A549 (cell line): ENCODE measurements around the gene CEP290. TPM values are rescaled to one million over a fixed set of nuclear protein-coding genes. Genes with fewer than 3 reads are reported as not detected.
A peak's percentile ranks its signal among the peaks of the same experiment; 100 is the strongest.

Experiments
- ATAC-seq, 2 experiments: fragments of 200-7000 bp in 1 of 2; fragments of >200 bp in 1 of 2; cut with Nextera tagmentation in 1 of 2; cut with Tn5 transposase in 1 of 2; 3 replicates each; pipeline versions ENCODE4 v1.8.0 to v1.9.1; 2018 to 2020; ENCODE audit warnings: mild to moderate bottlenecking in 1 of 2, moderate library complexity in 1 of 2
- CTCF ChIA-PET: fragments of 300-600 bp; sonication (Branson Sonifier 250); formaldehyde crosslinking; extraction: SDS; loops from one replicate; lab custom pipeline; 2021; ENCODE audit warnings: antibody characterized with exemption, inconsistent platforms; lab: Yijun Ruan, JAX
- POLR2A ChIA-PET: fragments of 350-600 bp; formaldehyde crosslinking; extraction: SDS; loops from one replicate; lab custom pipeline; 2021; ENCODE audit warnings: antibody characterized with exemption, inconsistent platforms; lab: Yijun Ruan, JAX
- DNase-seq, 2 experiments: peaks; one replicate each; pipeline versions ENCODE4 v3.0.0 to v3.0.0-alpha.2; 2011 to 2016; ENCODE audit warnings: low read depth in 1 of 2, low spot score in 1 of 2
- FAIRE-seq: peaks from 2 replicates; lab custom pipeline; 2011; peaks lifted over from hg19 to GRCh38; lab: Jason Lieb, UNC
- H3K27ac ChIP-seq, 2 experiments: fragments of >200 bp; sonication (Bioruptor Twin); formaldehyde crosslinking; 3 replicates each; pipeline ENCODE4 v1.5.1; 2016 to 2017
- H3K4me1 ChIP-seq: fragments of >200 bp; sonication (Bioruptor Twin); formaldehyde crosslinking; 3 replicates; pipeline ENCODE4 v1.6.1; 2016
- H3K4me2 ChIP-seq: fragments of >200 bp; sonication (Bioruptor Twin); formaldehyde crosslinking; 3 replicates; pipeline ENCODE4 v1.6.1; 2016
- H3K4me3 ChIP-seq: fragments of >200 bp; sonication (Bioruptor Twin); formaldehyde crosslinking; 3 replicates; pipeline ENCODE4 v1.5.1; 2016
- H3K9me3 ChIP-seq: fragments of >200 bp; sonication (Bioruptor Twin); formaldehyde crosslinking; 3 replicates; pipeline ENCODE4 v1.6.1; 2016
- BHLHE40 ChIP-seq: IDR thresholded peaks from 2 replicates; pipeline ENCODE4 v1.6.1; 2012; ENCODE audit warnings: low read depth, low read length, inconsistent platforms
- CBX8 ChIP-seq: fragments of 200-600 bp; sonication (generic); IDR thresholded peaks from 2 replicates; pipeline ENCODE4 v1.6.1; 2016
- CEBPB ChIP-seq, 2 experiments: fragments of >200 bp in 1 of 2; sonication (Bioruptor Twin) in 1 of 2; formaldehyde crosslinking in 1 of 2; IDR thresholded peaks; 2 replicates each; pipeline ENCODE4 v1.6.1; 2012 to 2016
- FOSL2 ChIP-seq, 2 experiments: fragments of 450-650 bp in 1 of 2; fragments of >200 bp in 1 of 2; sonication (Bioruptor Twin) in 1 of 2; formaldehyde crosslinking; IDR thresholded peaks; 2 replicates each; pipeline versions ENCODE4 v1.5.0 to v1.6.1; 2016 to 2020; ENCODE audit warnings: mild to moderate bottlenecking in 1 of 2, moderate library complexity in 1 of 2
- HMGXB4 ChIP-seq: fragments of 250-450 bp; sonication (Bioruptor Pico); IDR thresholded peaks from 2 replicates; pipeline ENCODE4 v1.5.0; 2021; ENCODE audit warnings: mild to moderate bottlenecking, moderate library complexity, borderline replicate concordance
- HOXA7 ChIP-seq: fragments of 250-450 bp; sonication (Bioruptor Pico); IDR thresholded peaks from 2 replicates; pipeline ENCODE4 v1.5.0; 2020; ENCODE audit warnings: mild to moderate bottlenecking, moderate library complexity
- JUN ChIP-seq, 2 experiments: fragments of >200 bp; sonication (Bioruptor Twin); formaldehyde crosslinking; IDR thresholded peaks; 2 replicates in 1 of 2; 3 replicates in 1 of 2; pipeline ENCODE4 v1.6.1; 2016 to 2017
- JUNB ChIP-seq: fragments of >200 bp; sonication (Bioruptor Twin); formaldehyde crosslinking; IDR thresholded peaks from 2 replicates; pipeline ENCODE4 v1.6.1; 2016
- MAFK ChIP-seq: fragments of 450-650 bp; IDR thresholded peaks from 2 replicates; pipeline ENCODE4 v1.6.1; 2014; ENCODE audit not compliant: partially characterized antibody
- NFE2L2 ChIP-seq: fragments of 150-350 bp; conservative IDR thresholded peaks from 2 replicates; pipeline ENCODE4 v1.6.1; 2014; ENCODE audit warnings: low read length
- NR3C1 ChIP-seq: fragments of >200 bp; sonication (Bioruptor Twin); formaldehyde crosslinking; IDR thresholded peaks from 3 replicates; pipeline ENCODE4 v1.6.1; 2017
- POLR2AphosphoS2 ChIP-seq: conservative IDR thresholded peaks from 2 replicates; pipeline ENCODE4 v1.6.1; 2012; ENCODE audit warnings: low read length, improper control_type of control experiment, inconsistent platforms
- RAD21 ChIP-seq, 2 experiments: fragments of >200 bp in 1 of 2; sonication (Bioruptor Twin) in 1 of 2; formaldehyde crosslinking in 1 of 2; IDR thresholded peaks in 1 of 2; conservative IDR thresholded peaks in 1 of 2; 2 replicates in 1 of 2; 3 replicates in 1 of 2; pipeline ENCODE4 v1.6.1; 2012 to 2018; ENCODE audit warnings: inconsistent platforms in 1 of 2
- RCOR1 ChIP-seq: fragments of 150-350 bp; IDR thresholded peaks from 2 replicates; pipeline ENCODE4 v1.6.1; 2014; ENCODE audit warnings: antibody characterized with exemption, low read length, low read depth
- RFX5 ChIP-seq: fragments of 450-650 bp; IDR thresholded peaks from 2 replicates; pipeline ENCODE4 v1.7.1; 2014; ENCODE audit warnings: antibody characterized with exemption, mild to moderate bottlenecking, moderate library complexity
- TFCP2L1 ChIP-seq: fragments of 250-450 bp; sonication (Bioruptor Pico); IDR thresholded peaks from 2 replicates; pipeline ENCODE4 v1.5.0; 2021; ENCODE audit warnings: mild to moderate bottlenecking
- ZC3H11A ChIP-seq: fragments of 450-650 bp; IDR thresholded peaks from 2 replicates; pipeline ENCODE4 v1.6.1; 2014; ENCODE audit warnings: antibody characterized with exemption, mild to moderate bottlenecking
- ZFP36 ChIP-seq: fragments of 450-650 bp; IDR thresholded peaks from 2 replicates; pipeline ENCODE4 v1.6.1; 2014; ENCODE audit warnings: borderline replicate concordance; ENCODE audit not compliant: partially characterized antibody
- WGBS: methylation state at CpG from one replicate; pipeline ENCODE4 v1.1.6; 2017; ENCODE audit errors: missing lambda C conversion rate; 5-methylcytosine and 5-hydroxymethylcytosine counted together
- polyA plus RNA-seq, 4 experiments: library from polyadenylated mRNA; depleted of rRNA in 3 of 4; stranded (reverse); fragments of >200 nt; fragmentation: RNase III in 1 of 4; extraction: RNeasy Plus Mini Kit Qiagen cat#74134 plus additional on column Dnase treatment in 1 of 4; gene quantifications; 2 replicates in 3 of 4; 3 replicates in 1 of 4; pipeline ENCODE4 v1.2.3, GENCODE V29; 2011 to 2017
- TF ChIP-seq, protein P1 (sequence below): fragments of >200 bp; sonication (Bioruptor Twin); formaldehyde crosslinking; IDR thresholded peaks from 3 replicates; pipeline ENCODE4 v1.5.1; 2016
- TF ChIP-seq, protein P2 (sequence below): IDR thresholded peaks from 2 replicates; pipeline ENCODE4 v1.6.1; 2012
- TF ChIP-seq, protein P3 (sequence below): fragments of >200 bp; sonication (Bioruptor Twin); formaldehyde crosslinking; IDR thresholded peaks from 3 replicates; pipeline ENCODE4 v1.6.1; 2016
- TF ChIP-seq, protein P4 (sequence below): fragments of 450-650 bp; IDR thresholded peaks from 2 replicates; pipeline ENCODE4 v1.6.1; 2014; ENCODE audit warnings: antibody characterized with exemption

Gene CEP290
- polyA plus RNA-seq, 2 of the 4 experiments (the other 2 are of a cell fraction) = 6.7 to 23.1 TPM

DNA sequence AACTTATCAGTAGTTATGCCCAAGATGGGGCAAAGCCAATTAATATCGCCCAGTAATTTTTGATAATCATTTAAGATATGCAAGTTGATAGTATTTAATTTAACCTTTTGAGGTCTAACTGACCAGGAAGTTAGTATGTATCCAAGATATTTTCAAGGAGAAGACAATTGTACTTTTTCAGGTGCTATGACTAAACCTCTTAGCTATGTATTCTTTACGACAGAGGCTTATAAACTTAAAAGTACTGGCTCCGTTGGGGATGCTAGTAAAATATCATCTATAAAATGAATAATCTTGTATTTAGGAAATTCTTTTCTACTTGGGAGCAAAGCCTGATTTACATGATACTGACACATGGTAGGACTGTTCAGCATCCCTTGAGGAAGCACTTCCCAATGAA lies 40.5 kb upstream of the CEP290 start:
- WGBS = 79% methylated on average over 3 of the region's 3 CpGs
- no peak overlapping the region for H3K4me2 ChIP-seq
- CTCF ChIA-PET = interaction anchor here (0.6 kb wide), 1 partner anchor 29 kb away, joined by 4 read pairs; no protein-coding TSS in a partner anchor
- H3K4me3 ChIP-seq = no peak overlapping the region
- FAIRE-seq = no peak
- POLR2A ChIA-PET = no interaction called here
- DNase-seq = no peak
- no peak for ATAC-seq
- H3K27ac ChIP-seq = no peak overlapping the region
- H3K4me1 ChIP-seq = no peaks in the 10 kb centered on the region
- H3K9me3 ChIP-seq = no peaks in the 10 kb centered on the region
- no peak for TF ChIP-seq TFCP2L1 (CRISPR knock-in tag)
- no peak for TF ChIP-seq JUNB
- no peak for TF ChIP-seq ZFP36
- TF ChIP-seq CEBPB (IDR thresholded peaks at IDR 0.05) = no peak
- no peak for TF ChIP-seq NR3C1
- TF ChIP-seq NFE2L2 = no peak
- TF ChIP-seq ZC3H11A = no peak
- no peak for TF ChIP-seq RFX5
- TF ChIP-seq HOXA7 (CRISPR knock-in tag) = no peak

- Histone ChIP-seq H3K4me3 (no peak overlapping the region), H3K4me1 (no peaks in the 10 kb centered on the region), H3K4me2 (no peak overlapping the region), H3K27ac (no peak overlapping the region), H3K9me3 (no peaks in the 10 kb centered on the region)
- WGBS = 86% methylated on average over 3 of the region's 3 CpGs
- FAIRE-seq (no peak), DNase-seq (no peak), ATAC-seq (no peak)
- CTCF ChIA-PET = interaction anchor here (0.6 kb wide), 1 partner anchor 28 kb away, joined by 4 read pairs; no protein-coding TSS in a partner anchor
- POLR2A ChIA-PET = no interaction called here
- no peak for TF ChIP-seq JUN (IDR thresholded peaks at IDR 0.05)
- TF ChIP-seq, protein P1, sequence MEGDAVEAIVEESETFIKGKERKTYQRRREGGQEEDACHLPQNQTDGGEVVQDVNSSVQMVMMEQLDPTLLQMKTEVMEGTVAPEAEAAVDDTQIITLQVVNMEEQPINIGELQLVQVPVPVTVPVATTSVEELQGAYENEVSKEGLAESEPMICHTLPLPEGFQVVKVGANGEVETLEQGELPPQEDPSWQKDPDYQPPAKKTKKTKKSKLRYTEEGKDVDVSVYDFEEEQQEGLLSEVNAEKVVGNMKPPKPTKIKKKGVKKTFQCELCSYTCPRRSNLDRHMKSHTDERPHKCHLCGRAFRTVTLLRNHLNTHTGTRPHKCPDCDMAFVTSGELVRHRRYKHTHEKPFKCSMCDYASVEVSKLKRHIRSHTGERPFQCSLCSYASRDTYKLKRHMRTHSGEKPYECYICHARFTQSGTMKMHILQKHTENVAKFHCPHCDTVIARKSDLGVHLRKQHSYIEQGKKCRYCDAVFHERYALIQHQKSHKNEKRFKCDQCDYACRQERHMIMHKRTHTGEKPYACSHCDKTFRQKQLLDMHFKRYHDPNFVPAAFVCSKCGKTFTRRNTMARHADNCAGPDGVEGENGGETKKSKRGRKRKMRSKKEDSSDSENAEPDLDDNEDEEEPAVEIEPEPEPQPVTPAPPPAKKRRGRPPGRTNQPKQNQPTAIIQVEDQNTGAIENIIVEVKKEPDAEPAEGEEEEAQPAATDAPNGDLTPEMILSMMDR = no peak
- TF ChIP-seq, protein P2, sequence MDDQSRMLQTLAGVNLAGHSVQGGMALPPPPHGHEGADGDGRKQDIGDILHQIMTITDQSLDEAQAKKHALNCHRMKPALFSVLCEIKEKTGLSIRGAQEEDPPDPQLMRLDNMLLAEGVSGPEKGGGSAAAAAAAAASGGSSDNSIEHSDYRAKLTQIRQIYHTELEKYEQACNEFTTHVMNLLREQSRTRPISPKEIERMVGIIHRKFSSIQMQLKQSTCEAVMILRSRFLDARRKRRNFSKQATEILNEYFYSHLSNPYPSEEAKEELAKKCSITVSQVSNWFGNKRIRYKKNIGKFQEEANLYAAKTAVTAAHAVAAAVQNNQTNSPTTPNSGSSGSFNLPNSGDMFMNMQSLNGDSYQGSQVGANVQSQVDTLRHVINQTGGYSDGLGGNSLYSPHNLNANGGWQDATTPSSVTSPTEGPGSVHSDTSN = no peak
- TF ChIP-seq NR3C1 = no peak
- no peak for TF ChIP-seq RCOR1
Observed at GRCh38 chr12:88181881-88182280, 40.0 kb upstream of the CEP290 start.

GRCh38 chr12:88179436-88180014 lies 37.6 kb upstream of the CEP290 start:
- Histone ChIP-seq H3K4me2 (no peak overlapping the region), H3K4me1 (no peaks in the 10 kb centered on the region), H3K4me3 (no peak overlapping the region), H3K9me3 (no peaks in the 10 kb centered on the region), H3K27ac (no peak overlapping the region)
- ChIA-PET CTCF (no interaction called here), POLR2A (no interaction called here)
- DNase-seq (no peak), FAIRE-seq (no peak), ATAC-seq (no peak)
- TF ChIP-seq HMGXB4 (CRISPR knock-in tag) (no peak), MAFK (peak; percentile 15)
- 95% methylated on average over 6 of the region's 6 CpGs for WGBS

GRCh38 chr12:88175544-88175943 lies 33.7 kb upstream of the CEP290 start:
- Histone ChIP-seq H3K4me2 (no peak overlapping the region), H3K9me3 (no peaks in the 10 kb centered on the region), H3K27ac (no peak overlapping the region), H3K4me3 (no peak overlapping the region), H3K4me1 (peaks cover 6% of the 10 kb centered on the region; the same call in 2 of the 3 replicates)
- CTCF ChIA-PET = no interaction called here
- WGBS = 94% methylated on average over 3 of the region's 3 CpGs
- TF ChIP-seq JUN (IDR thresholded peaks at IDR 0.05) (no peak), FOSL2 (IDR thresholded peaks at IDR 0.05) (no peak), FOSL2 (CRISPR knock-in tag; IDR thresholded peaks at IDR 0.05) (no peak), MAFK (no peak), NR3C1 (no peak), BHLHE40 (no peak), RAD21 (conservative IDR thresholded peaks at IDR 0.05 in 1 of 2, IDR thresholded peaks at IDR 0.05 in 1 of 2) (no peak), CBX8 (no peak), POLR2AphosphoS2 (no peak)
- TF ChIP-seq, protein P3, sequence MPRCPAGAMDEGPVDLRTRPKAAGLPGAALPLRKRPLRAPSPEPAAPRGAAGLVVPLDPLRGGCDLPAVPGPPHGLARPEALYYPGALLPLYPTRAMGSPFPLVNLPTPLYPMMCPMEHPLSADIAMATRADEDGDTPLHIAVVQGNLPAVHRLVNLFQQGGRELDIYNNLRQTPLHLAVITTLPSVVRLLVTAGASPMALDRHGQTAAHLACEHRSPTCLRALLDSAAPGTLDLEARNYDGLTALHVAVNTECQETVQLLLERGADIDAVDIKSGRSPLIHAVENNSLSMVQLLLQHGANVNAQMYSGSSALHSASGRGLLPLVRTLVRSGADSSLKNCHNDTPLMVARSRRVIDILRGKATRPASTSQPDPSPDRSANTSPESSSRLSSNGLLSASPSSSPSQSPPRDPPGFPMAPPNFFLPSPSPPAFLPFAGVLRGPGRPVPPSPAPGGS = no peak
- TF ChIP-seq, protein P4, sequence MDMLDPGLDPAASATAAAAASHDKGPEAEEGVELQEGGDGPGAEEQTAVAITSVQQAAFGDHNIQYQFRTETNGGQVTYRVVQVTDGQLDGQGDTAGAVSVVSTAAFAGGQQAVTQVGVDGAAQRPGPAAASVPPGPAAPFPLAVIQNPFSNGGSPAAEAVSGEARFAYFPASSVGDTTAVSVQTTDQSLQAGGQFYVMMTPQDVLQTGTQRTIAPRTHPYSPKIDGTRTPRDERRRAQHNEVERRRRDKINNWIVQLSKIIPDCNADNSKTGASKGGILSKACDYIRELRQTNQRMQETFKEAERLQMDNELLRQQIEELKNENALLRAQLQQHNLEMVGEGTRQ = no peak
- DNase-seq = no peak
- no peak for FAIRE-seq
- no peak for ATAC-seq
- POLR2A ChIA-PET = no interaction called here
